HFFc6 (cell line): ENCODE data around the gene LRGUK. TPM values are rescaled to one million over a fixed set of nuclear protein-coding genes. Genes with fewer than 3 reads are reported as not detected.
"Not testable (repeated sequence)": the region's sequence is repeated elsewhere in the genome, so short reads cannot be mapped to it uniquely, and the experiment has no call there.

Experiments used
- DNase-seq: peaks from one replicate; pipeline ENCODE4 v3.0.0-alpha.2; 2018
- H3K27ac Mint-ChIP-seq: 2 replicates; pipeline ENCODE4 v1.8.0; 2020; ENCODE audit warnings: mild to moderate bottlenecking, mixed read lengths
- H3K27me3 Mint-ChIP-seq: 2 replicates; pipeline ENCODE4 v1.8.0; 2021; ENCODE audit warnings: mild to moderate bottlenecking, moderate library complexity, mixed read lengths; ENCODE audit not compliant: insufficient read depth
- H3K36me3 Mint-ChIP-seq: 2 replicates; pipeline ENCODE4 v1.8.0; 2021; ENCODE audit warnings: low read depth, mixed read lengths
- H3K4me1 Mint-ChIP-seq: 2 replicates; pipeline ENCODE4 v1.8.0; 2020; ENCODE audit warnings: low read depth, mixed read lengths
- H3K4me3 Mint-ChIP-seq: 2 replicates; pipeline ENCODE4 v1.8.0; 2020; ENCODE audit warnings: mild to moderate bottlenecking, moderate library complexity, mixed read lengths
- H3K9me3 Mint-ChIP-seq: 2 replicates; pipeline ENCODE4 v1.8.0; 2020; ENCODE audit warnings: mild to moderate bottlenecking, mixed read lengths
- CTCF ChIP-seq: fragments of 200-600 bp; sonication (generic); IDR thresholded peaks from 2 replicates; pipeline ENCODE4 v1.5.0; 2021; ENCODE audit warnings: antibody characterized with exemption, mild to moderate bottlenecking
- total RNA-seq, 6 experiments: library from RNA; stranded (reverse); fragmentation: NEBNext Ultra II Directional; extraction: Animal tissue kit (Norgen Biotek cat#: 25700); gene quantifications; 2 replicates in 1 of 6; 3 replicates in 5 of 6; pipeline ENCODE4 v1.2.3, GENCODE V29; 2021

The LRGUK gene
- total RNA-seq, 6 experiments from 2014 or later, result 0.07 to 0.32 (median 0.10) TPM; not detected in 3

- H3K36me3 Mint-ChIP-seq, result no peaks in the 10 kb centered on the region
- H3K4me3 Mint-ChIP-seq, result no peak overlapping the region
- peaks cover 6% of the 10 kb centered on the region; the same call in 1 of the 2 replicates for H3K4me1 Mint-ChIP-seq
- TF ChIP-seq CTCF, result no peak
- DNase-seq, result no peak
- H3K27ac Mint-ChIP-seq, result no peak overlapping the region
- no peaks in the 10 kb centered on the region for H3K9me3 Mint-ChIP-seq
- H3K27me3 Mint-ChIP-seq, result peaks cover 14% of the 10 kb centered on the region
Measured at GRCh38 chr7:134212576-134213546, 85.7 kb downstream of the LRGUK start.

- H3K36me3 Mint-ChIP-seq, result no peaks in the 10 kb centered on the region
- no peaks in the 10 kb centered on the region for H3K4me1 Mint-ChIP-seq
- TF ChIP-seq CTCF, result no peak
- no peak for DNase-seq
- H3K27ac Mint-ChIP-seq, result no peak overlapping the region
- H3K27me3 Mint-ChIP-seq, result peaks cover 9% of the 10 kb centered on the region
- no peak overlapping the region for H3K4me3 Mint-ChIP-seq
- no peaks in the 10 kb centered on the region for H3K9me3 Mint-ChIP-seq
Measured at GRCh38 chr7:134220236-134220635, 93.1 kb downstream of the LRGUK start.

- H3K27me3 Mint-ChIP-seq, result peaks cover 18% of the 10 kb centered on the region
- not testable (repeated sequence) for H3K4me3 Mint-ChIP-seq, H3K27ac Mint-ChIP-seq, DNase-seq, H3K9me3 Mint-ChIP-seq, H3K36me3 Mint-ChIP-seq, H3K4me1 Mint-ChIP-seq
Measured at GRCh38 chr7:134231296-134231695, 104.2 kb downstream of the LRGUK start.

- H3K4me1 Mint-ChIP-seq, result no peaks in the 10 kb centered on the region
- no peak overlapping the region for H3K4me3 Mint-ChIP-seq
- DNase-seq, result no peak
- H3K27me3 Mint-ChIP-seq, result peaks cover 21% of the 10 kb centered on the region
- no peak overlapping the region for H3K27ac Mint-ChIP-seq
- TF ChIP-seq CTCF, result no peak
- no peaks in the 10 kb centered on the region; the same call in 1 of the 2 replicates for H3K9me3 Mint-ChIP-seq
- H3K36me3 Mint-ChIP-seq, result no peaks in the 10 kb centered on the region
Measured at GRCh38 chr7:134234216-134234615, 107.1 kb downstream of the LRGUK start.

- Mint-ChIP-seq H3K27ac (no peak overlapping the region), H3K4me1 (no peaks in the 10 kb centered on the region), H3K9me3 (no peaks in the 10 kb centered on the region; the same call in 1 of the 2 replicates), H3K36me3 (no peaks in the 10 kb centered on the region), H3K27me3 (peaks cover 10% of the 10 kb centered on the region; the same call in 1 of the 2 replicates), H3K4me3 (no peak overlapping the region)
- no peak for TF ChIP-seq CTCF
- no peak for DNase-seq
Measured at GRCh38 chr7:134245253-134245652, 118.1 kb downstream of the LRGUK start.

- Mint-ChIP-seq H3K27ac (no peak overlapping the region), H3K9me3 (no peaks in the 10 kb centered on the region; the same call in 1 of the 2 replicates), H3K27me3 (peaks cover 9% of the 10 kb centered on the region; the same call in 1 of the 2 replicates), H3K4me3 (no peak overlapping the region), H3K36me3 (no peaks in the 10 kb centered on the region), H3K4me1 (no peaks in the 10 kb centered on the region)
- no peak for DNase-seq
- no peak for TF ChIP-seq CTCF
Measured at GRCh38 chr7:134246347-134246746, 119.2 kb downstream of the LRGUK start.
